BJ (cell line): ENCODE measurements around the gene OPN1SW. TPM values are rescaled to one million over a fixed set of nuclear protein-coding genes. Genes with fewer than 3 reads are reported as not detected.

Experiments
- CTCF ChIA-PET: fragments of 350-600 bp; formaldehyde crosslinking; extraction: SDS; loops from one replicate; lab custom pipeline; 2021; ENCODE audit warnings: antibody characterized with exemption, inconsistent platforms; lab: Yijun Ruan, JAX
- POLR2A ChIA-PET: fragments of 300-600 bp; sonication (Branson Sonifier 250); formaldehyde crosslinking; extraction: SDS; loops from one replicate; lab custom pipeline; 2021; ENCODE audit warnings: antibody characterized with exemption; lab: Charles Lee
- DNase-seq: peaks from one replicate; pipeline ENCODE4 v3.0.0-alpha.2; 2011; ENCODE audit warnings: low read depth
- H3K27me3 ChIP-seq: 2 replicates; pipeline ENCODE4 v1.6.0; 2011; ENCODE audit warnings: low read length; ENCODE audit not compliant: control insufficient read depth, insufficient read depth
- H3K36me3 ChIP-seq: 2 replicates; pipeline ENCODE4 v1.5.1; 2011; ENCODE audit warnings: low read length; ENCODE audit not compliant: control insufficient read depth, insufficient read depth
- H3K4me3 ChIP-seq: 2 replicates; pipeline ENCODE4 v1.5.1; 2011; ENCODE audit warnings: low read depth, mild to moderate bottlenecking, control low read depth, low read length
- polyA plus RNA-seq: library from polyadenylated mRNA; depleted of rRNA; stranded (reverse); fragments of >200 nt; gene quantifications from 2 replicates; pipeline ENCODE4 v1.2.3, GENCODE V29; 2011
- TF ChIP-seq, protein P1 (sequence below): IDR thresholded peaks from 2 replicates; pipeline ENCODE4 v1.5.1; 2011; ENCODE audit warnings: low read depth, mild to moderate bottlenecking, control low read depth, inconsistent platforms, low read length, moderate library complexity; ENCODE audit not compliant: insufficient read depth

OPN1SW gene
- polyA plus RNA-seq, 1 experiment: not detected

DNA sequence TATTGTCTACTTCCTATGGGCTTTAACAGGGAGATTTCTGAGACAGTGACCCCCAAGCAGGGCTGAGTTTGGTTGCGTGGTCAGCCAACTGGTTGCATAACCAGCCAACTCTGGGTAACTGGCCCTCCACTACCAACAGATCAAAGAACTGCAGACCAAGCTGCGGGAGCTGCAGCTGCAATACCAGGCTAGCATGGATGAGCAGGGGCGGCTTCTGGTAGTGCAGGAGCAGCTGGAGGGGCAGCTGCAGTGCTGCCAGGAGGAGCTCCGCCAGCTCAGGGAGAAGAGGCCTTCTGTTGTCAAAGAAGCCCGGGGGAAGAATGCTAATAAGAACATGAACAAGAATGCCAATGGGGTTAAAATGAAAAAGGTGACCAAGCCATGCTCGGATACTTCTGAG lies 38.9 kb upstream of the OPN1SW start:
- Histone ChIP-seq H3K4me3 (no peak overlapping the region), H3K36me3 (no peaks in the 10 kb centered on the region), H3K27me3 (no peaks in the 10 kb centered on the region)
- ChIA-PET CTCF (interaction anchor here (0.6 to 1.3 kb wide), 2 partner anchors 9 to 12 kb away, joined by 5 read pairs; no protein-coding TSS in a partner anchor), POLR2A (no interaction called here)
- TF ChIP-seq, protein P1, sequence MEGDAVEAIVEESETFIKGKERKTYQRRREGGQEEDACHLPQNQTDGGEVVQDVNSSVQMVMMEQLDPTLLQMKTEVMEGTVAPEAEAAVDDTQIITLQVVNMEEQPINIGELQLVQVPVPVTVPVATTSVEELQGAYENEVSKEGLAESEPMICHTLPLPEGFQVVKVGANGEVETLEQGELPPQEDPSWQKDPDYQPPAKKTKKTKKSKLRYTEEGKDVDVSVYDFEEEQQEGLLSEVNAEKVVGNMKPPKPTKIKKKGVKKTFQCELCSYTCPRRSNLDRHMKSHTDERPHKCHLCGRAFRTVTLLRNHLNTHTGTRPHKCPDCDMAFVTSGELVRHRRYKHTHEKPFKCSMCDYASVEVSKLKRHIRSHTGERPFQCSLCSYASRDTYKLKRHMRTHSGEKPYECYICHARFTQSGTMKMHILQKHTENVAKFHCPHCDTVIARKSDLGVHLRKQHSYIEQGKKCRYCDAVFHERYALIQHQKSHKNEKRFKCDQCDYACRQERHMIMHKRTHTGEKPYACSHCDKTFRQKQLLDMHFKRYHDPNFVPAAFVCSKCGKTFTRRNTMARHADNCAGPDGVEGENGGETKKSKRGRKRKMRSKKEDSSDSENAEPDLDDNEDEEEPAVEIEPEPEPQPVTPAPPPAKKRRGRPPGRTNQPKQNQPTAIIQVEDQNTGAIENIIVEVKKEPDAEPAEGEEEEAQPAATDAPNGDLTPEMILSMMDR: no peak
- DNase-seq: no peak

DNA sequence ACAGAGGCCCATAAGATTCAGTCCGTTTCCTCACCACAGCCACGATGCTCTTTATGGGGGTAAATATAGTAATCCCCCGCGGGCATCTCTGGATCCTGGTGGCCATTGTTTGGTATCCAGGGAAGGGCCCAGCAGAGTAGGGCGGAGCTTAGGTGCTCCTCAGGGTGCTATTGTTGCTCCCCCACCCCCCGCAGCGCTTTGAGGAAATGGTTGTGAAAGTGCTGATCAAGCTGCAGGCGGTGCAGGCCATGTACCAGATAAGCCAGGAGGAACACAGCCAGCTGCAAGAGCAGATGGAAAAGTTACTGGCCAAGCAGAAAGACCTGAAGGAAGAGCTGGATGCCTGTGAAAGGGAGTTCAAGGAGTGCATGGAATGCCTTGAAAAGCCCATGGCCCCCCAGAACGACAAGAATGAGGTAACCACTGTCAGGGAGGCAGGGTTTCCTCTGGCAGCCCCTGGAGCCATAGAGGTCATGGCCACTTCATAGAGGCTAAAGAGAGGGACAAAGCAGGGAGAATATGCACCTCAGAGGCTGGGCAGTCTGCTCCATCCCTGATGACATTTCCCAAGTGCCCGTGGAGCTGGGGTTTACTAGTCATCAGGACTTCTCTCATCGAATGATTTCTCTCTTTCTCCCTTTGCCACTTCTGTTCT lies 37.0 kb upstream of the OPN1SW start:
- ChIA-PET POLR2A (interaction anchor here (0.5 kb wide), 1 partner anchor 72 kb away, joined by 3 read pairs; no protein-coding TSS in a partner anchor), CTCF (interaction anchor here (1.0 kb wide), 1 partner anchor 16 kb away, joined by 6 read pairs; no protein-coding TSS in a partner anchor)
- Histone ChIP-seq H3K4me3 (no peak overlapping the region), H3K27me3 (no peaks in the 10 kb centered on the region), H3K36me3 (no peaks in the 10 kb centered on the region)
- no peak for DNase-seq
- TF ChIP-seq, protein P1: no peak

DNA sequence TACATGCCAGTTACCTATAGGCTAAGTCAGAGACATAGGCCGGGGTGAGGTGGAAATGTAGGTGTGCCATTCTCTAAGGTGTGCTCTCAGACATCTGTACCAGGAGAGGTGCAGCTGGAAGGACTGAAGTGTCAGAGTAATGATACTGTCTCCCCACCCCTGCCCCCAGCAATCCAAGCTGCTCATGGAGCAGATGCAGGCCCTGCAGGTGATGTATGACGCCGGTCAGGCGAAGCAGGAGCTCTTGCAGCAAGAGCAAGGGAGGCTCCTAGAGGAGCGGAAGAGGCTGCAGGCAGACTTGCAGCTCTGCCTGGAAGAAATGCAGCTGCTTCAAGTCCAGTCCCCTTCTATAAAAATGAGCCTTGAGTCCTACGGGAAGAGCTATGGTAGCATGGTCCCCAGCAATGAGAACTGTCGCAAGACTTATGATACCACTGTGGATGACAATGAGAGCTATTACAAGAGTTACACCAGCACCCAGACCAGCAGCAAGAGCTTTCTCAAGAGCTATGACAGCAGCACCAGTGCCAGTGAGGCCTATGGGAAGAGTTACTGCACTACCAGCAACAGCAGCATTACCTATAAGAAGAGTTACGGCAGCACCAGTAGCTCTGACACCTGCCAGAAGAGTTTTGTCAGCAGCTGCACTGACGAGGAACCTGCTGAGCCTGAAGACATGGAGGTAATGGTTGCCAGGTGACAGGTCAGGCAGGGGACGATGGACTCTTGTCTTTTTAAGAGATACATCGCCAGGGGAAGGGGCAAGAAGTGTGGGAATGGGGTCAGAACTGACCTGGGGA lies 36.2 kb upstream of the OPN1SW start:
- ChIA-PET POLR2A (interaction anchor here (0.6 kb wide), 1 partner anchor 31 kb away, joined by 6 read pairs; no protein-coding TSS in a partner anchor), CTCF (interaction anchor here (0.7 to 1.4 kb wide), 2 partner anchors 13 to 113 kb away, joined by 3 read pairs; no protein-coding TSS in a partner anchor)
- H3K36me3 ChIP-seq: peaks cover 1% of the 10 kb centered on the region; the same call in 1 of the 2 replicates
- H3K27me3 ChIP-seq: no peaks in the 10 kb centered on the region
- DNase-seq: no peak
- H3K4me3 ChIP-seq: no peak overlapping the region
- TF ChIP-seq, protein P1: no peak

DNA sequence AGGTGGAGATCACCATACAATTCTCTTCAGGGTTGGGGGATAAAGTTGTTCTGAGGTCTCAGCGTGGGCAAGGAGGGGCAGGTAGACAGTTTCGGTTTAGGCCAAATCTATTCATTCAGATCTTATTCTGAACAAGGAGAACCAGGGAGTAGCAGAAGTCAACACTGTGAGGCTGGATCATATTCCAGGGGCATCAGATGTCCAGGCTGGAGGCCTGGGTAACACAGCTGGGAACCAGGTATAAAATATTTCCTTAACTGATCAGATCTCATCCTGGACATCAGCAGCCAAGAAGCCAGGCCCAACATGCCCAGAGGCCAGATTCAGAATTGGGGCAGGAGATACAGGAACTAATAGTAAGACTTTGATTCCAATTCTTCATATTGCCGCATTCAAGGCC lies 35.4 kb upstream of the OPN1SW start:
- Histone ChIP-seq H3K27me3 (no peaks in the 10 kb centered on the region), H3K4me3 (no peak overlapping the region), H3K36me3 (peaks cover 5% of the 10 kb centered on the region)
- ChIA-PET POLR2A (no interaction called here), CTCF (interaction anchor here (1.4 to 1.7 kb wide), 3 partner anchors 11 to 15 kb away, joined by 3 to 4 read pairs (median 3); no protein-coding TSS in a partner anchor)
- TF ChIP-seq, protein P1: no peak
- DNase-seq: no peak

DNA sequence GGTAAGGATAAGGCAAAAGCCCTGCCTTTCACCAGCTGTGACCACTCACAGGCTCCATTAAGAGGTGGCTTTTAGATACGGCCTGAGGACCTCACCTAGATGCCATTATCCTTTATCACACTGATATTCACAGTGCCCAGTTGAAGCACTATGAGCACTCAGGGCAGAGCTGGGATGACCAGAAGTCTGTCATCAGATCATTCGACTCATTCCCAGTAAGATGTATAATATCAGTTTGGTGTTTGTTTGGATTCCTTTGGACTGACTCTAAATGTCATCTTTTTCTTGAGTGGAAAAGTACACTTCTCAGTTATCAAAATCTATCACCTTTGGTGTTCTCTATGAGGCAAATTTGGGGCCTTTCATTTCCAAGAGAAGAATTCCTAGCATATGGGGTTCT lies 34.9 kb upstream of the OPN1SW start:
- Histone ChIP-seq H3K27me3 (no peaks in the 10 kb centered on the region), H3K36me3 (peaks cover 9% of the 10 kb centered on the region), H3K4me3 (no peak overlapping the region)
- ChIA-PET CTCF (interaction anchor here (1.4 to 1.7 kb wide), 3 partner anchors 12 to 15 kb away, joined by 3 to 4 read pairs (median 3); no protein-coding TSS in a partner anchor), POLR2A (no interaction called here)
- no peak for DNase-seq
- TF ChIP-seq, protein P1: no peak
